Loucy (cell line): ENCODE results near the gene TMEM132E.

Experiments used
- EZH2phosphoT487 ChIP-seq: fragments of 200-600 bp; IDR thresholded peaks from 2 replicates; pipeline ENCODE4 v1.6.1; 2018; ENCODE audit warnings: antibody characterized with exemption, mild to moderate bottlenecking, moderate library complexity, borderline replicate concordance
- TF ChIP-seq, protein P1 (sequence below): fragments of 200-600 bp; sonication (generic); conservative IDR thresholded peaks from 2 replicates; pipeline ENCODE4 v1.5.1; 2014; ENCODE audit warnings: mild to moderate bottlenecking, antibody characterized with exemption, low read length

DNA sequence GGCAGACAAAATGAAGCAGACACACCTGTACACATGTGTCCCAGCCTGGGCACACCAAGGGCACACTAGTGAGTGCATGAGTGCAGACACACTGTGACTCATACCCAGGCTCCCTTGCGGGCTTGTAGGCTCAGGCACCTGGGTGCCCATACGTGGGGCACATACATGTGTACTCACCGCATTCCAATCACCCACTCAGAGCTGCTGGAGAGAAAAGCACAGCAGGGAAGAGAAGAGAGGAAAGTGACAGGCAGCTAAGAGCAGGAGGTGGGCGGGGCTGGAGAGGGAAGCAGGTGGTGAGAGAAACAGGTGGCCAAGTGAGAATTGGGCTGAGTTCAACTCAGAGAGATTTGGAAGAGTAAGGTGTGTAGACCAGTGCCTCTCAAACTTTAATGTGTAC is 54.0 kb downstream of the TMEM132E start:
- TF ChIP-seq, protein P1, sequence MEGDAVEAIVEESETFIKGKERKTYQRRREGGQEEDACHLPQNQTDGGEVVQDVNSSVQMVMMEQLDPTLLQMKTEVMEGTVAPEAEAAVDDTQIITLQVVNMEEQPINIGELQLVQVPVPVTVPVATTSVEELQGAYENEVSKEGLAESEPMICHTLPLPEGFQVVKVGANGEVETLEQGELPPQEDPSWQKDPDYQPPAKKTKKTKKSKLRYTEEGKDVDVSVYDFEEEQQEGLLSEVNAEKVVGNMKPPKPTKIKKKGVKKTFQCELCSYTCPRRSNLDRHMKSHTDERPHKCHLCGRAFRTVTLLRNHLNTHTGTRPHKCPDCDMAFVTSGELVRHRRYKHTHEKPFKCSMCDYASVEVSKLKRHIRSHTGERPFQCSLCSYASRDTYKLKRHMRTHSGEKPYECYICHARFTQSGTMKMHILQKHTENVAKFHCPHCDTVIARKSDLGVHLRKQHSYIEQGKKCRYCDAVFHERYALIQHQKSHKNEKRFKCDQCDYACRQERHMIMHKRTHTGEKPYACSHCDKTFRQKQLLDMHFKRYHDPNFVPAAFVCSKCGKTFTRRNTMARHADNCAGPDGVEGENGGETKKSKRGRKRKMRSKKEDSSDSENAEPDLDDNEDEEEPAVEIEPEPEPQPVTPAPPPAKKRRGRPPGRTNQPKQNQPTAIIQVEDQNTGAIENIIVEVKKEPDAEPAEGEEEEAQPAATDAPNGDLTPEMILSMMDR: no peak
- no peak for TF ChIP-seq EZH2phosphoT487
